Sigmoid colon (tissue), 7 donors: ENCODE results near the gene CAST. TPM values are rescaled to one million over a fixed set of nuclear protein-coding genes. Genes with fewer than 3 reads are reported as not detected.

Source experiments
- DNase-seq: peaks from one replicate; pipeline ENCODE4 v3.0.0-alpha.2; 2019
- H3K27ac ChIP-seq, 4 donors: fragments of 200-600 bp; sonication (generic); one replicate each; pipeline ENCODE4 v1.5.1; 2016 to 2019; ENCODE audit warnings: mild to moderate bottlenecking in 1 of 4
- H3K27me3 ChIP-seq, 3 donors: fragments of 200-600 bp; sonication (generic); one replicate each; pipeline ENCODE4 v1.5.1; 2019; ENCODE audit warnings: mild to moderate bottlenecking in 1 of 3
- H3K36me3 ChIP-seq, 4 donors: fragments of 200-600 bp; sonication (generic); one replicate each; pipeline ENCODE4 v1.5.1; 2016 to 2019
- H3K4me1 ChIP-seq, 4 donors: fragments of 200-600 bp; sonication (generic); one replicate each; pipeline ENCODE4 v1.5.1; 2017 to 2019
- H3K4me3 ChIP-seq, 4 donors: fragments of 200-600 bp; sonication (generic); one replicate each; pipeline ENCODE4 v1.5.1; 2017 to 2019; ENCODE audit warnings: mild to moderate bottlenecking in 2 of 4, moderate library complexity in 1 of 4
- H3K9me3 ChIP-seq, 4 donors: fragments of 200-600 bp in 3 of 4; sonication (generic) in 3 of 4; one replicate each; pipeline versions ENCODE4 v1.5.1 to v1.6.1; 2013 to 2019
- EP300 ChIP-seq, 4 donors: sonication (generic); formaldehyde crosslinking; IDR thresholded peaks; one replicate each; pipeline ENCODE4 v1.6.1; 2017; ENCODE audit warnings: antibody characterized with exemption in 4 of 4
- POLR2A ChIP-seq, 2 donors: fragments of 450-650 bp; IDR thresholded peaks; one replicate each; pipeline ENCODE4 v1.6.1; 2016; ENCODE audit warnings: antibody characterized with exemption in 2 of 2, mild to moderate bottlenecking in 2 of 2, moderate library complexity in 2 of 2
- POLR2AphosphoS5 ChIP-seq, 4 donors: sonication (generic); formaldehyde crosslinking; IDR thresholded peaks; one replicate each; pipeline ENCODE4 v1.6.1; 2017; ENCODE audit warnings: antibody characterized with exemption in 4 of 4
- WGBS, 2 donors: extraction: QIAGEN DNeasy Blood & Tissue Kit; methylation state at CpG; one replicate each; pipeline ENCODE4 v1.1.7; 2013; 5-methylcytosine and 5-hydroxymethylcytosine counted together
- intact Hi-C: fragments of 100-400 bp; cut with DNase I; formaldehyde crosslinking; loops from one replicate; pipeline ENCODE4 v1.15.1; 2023
- polyA plus RNA-seq, 3 donors: library from polyadenylated mRNA; stranded (reverse); fragments of 200-250 nt; gene quantifications; one replicate each; pipeline ENCODE4 v1.2.3, GENCODE V29; 2013
- total RNA-seq, 4 donors: library from RNA; depleted of rRNA; stranded (reverse); fragments of >200 nt; gene quantifications; one replicate each; pipeline ENCODE4 v1.1.0, GENCODE V29; 2016
- TF ChIP-seq, protein P1 (sequence below), 4 experiments: fragments of 450-650 bp in 3 of 4; fragments of 200-600 bp in 1 of 4; IDR thresholded peaks; one replicate each; pipeline ENCODE4 v1.5.1; 2016 to 2019; ENCODE audit warnings: antibody characterized with exemption in 4 of 4, mild to moderate bottlenecking in 3 of 4, moderate library complexity in 2 of 4
- donor health status: healthy with polysubstance abuse.
- donor health status: Bipolar disorder and iron deficiency.
- donor health status: healthy.

The CAST gene
- total and polyA plus RNA-seq, 7 donors: 138 to 348 (median 225) TPM

DNA sequence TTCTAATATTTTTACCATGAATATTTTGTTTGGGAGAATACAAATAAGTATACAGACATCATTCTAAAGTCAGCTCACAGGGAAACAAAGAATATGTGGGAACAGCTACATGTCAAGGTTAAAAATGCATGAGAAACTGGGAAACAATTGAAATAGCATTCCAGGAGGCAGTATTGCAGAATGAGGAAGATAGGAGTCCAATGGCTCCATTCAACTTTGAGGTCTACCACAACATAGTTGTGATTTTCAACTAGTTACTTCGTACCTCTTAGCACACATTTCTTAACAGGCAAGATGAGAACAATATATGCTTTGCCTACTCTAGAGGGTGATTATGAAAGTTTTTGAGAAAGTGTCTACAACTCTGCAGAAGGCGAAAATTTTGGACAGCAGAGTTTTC is 35.2 kb upstream of the CAST start:
- TF ChIP-seq POLR2A (IDR thresholded peaks at IDR 0.05): no peak
- no peak for TF ChIP-seq EP300 (IDR thresholded peaks at IDR 0.05)
- TF ChIP-seq POLR2AphosphoS5 (IDR thresholded peaks at IDR 0.05): no peak
- TF ChIP-seq, protein P1, sequence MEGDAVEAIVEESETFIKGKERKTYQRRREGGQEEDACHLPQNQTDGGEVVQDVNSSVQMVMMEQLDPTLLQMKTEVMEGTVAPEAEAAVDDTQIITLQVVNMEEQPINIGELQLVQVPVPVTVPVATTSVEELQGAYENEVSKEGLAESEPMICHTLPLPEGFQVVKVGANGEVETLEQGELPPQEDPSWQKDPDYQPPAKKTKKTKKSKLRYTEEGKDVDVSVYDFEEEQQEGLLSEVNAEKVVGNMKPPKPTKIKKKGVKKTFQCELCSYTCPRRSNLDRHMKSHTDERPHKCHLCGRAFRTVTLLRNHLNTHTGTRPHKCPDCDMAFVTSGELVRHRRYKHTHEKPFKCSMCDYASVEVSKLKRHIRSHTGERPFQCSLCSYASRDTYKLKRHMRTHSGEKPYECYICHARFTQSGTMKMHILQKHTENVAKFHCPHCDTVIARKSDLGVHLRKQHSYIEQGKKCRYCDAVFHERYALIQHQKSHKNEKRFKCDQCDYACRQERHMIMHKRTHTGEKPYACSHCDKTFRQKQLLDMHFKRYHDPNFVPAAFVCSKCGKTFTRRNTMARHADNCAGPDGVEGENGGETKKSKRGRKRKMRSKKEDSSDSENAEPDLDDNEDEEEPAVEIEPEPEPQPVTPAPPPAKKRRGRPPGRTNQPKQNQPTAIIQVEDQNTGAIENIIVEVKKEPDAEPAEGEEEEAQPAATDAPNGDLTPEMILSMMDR (IDR thresholded peaks at IDR 0.05): no peak
- no peaks in the 10 kb centered on the region for H3K9me3 ChIP-seq
- H3K27me3 ChIP-seq: no peaks in the 10 kb centered on the region
- H3K4me1 ChIP-seq: no peaks in the 10 kb centered on the region
- H3K4me3 ChIP-seq: no peak overlapping the region
- H3K36me3 ChIP-seq: no peaks in the 10 kb centered on the region
- 90 to 91% methylated on average over 2 of the region's 2 CpGs for WGBS, 2 donors
- H3K27ac ChIP-seq: no peak overlapping the region
- no peak for DNase-seq
- intact Hi-C loops: no loop called here

GRCh38 chr5:96627792-96628398 is 34.3 kb upstream of the CAST start:
- TF ChIP-seq EP300 (IDR thresholded peaks at IDR 0.05): no peak
- TF ChIP-seq, protein P1 (IDR thresholded peaks at IDR 0.05): no peak
- TF ChIP-seq POLR2A (IDR thresholded peaks at IDR 0.05): no peak
- no peak for TF ChIP-seq POLR2AphosphoS5 (IDR thresholded peaks at IDR 0.05)
- Histone ChIP-seq H3K4me1 (no peaks in the 10 kb centered on the region), H3K27ac (no peak overlapping the region), H3K4me3 (no peak overlapping the region), H3K9me3 (no peaks in the 10 kb centered on the region), H3K36me3 (no peaks in the 10 kb centered on the region), H3K27me3 (no peaks in the 10 kb centered on the region)
- no peak for DNase-seq
- 22 to 60% methylated on average over 2 of the region's 2 CpGs for WGBS, 2 donors
- intact Hi-C loops: no loop called here

DNA sequence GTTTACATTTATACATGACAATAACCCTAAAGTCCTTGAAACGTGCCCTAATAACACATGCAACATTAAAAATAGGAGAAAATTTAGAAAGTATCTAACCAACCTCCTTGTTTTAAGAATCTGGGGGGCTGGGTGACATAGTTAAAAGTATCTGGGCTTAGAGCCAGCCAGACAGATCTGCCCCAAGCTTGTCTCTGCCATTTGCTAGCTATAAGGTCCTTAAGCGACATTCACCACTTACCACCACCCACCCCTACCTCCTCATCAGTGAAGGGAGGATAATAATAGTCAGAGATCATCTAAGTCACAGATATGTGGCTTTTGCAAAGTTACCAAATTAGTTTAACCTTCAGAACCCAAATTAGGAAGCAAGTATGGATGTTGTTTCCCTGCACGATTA is 33.8 kb upstream of the CAST start:
- Histone ChIP-seq H3K27ac (no peak overlapping the region), H3K4me3 (no peak overlapping the region), H3K9me3 (no peaks in the 10 kb centered on the region), H3K4me1 (no peaks in the 10 kb centered on the region), H3K36me3 (no peaks in the 10 kb centered on the region), H3K27me3 (no peaks in the 10 kb centered on the region)
- WGBS, 2 donors: 90 to 92% methylated on average over 3 of the region's 3 CpGs
- no peak for DNase-seq
- TF ChIP-seq, protein P1 (IDR thresholded peaks at IDR 0.05): no peak
- no peak for TF ChIP-seq POLR2A (IDR thresholded peaks at IDR 0.05)
- TF ChIP-seq POLR2AphosphoS5 (IDR thresholded peaks at IDR 0.05): no peak
- TF ChIP-seq EP300 (IDR thresholded peaks at IDR 0.05): no peak
- intact Hi-C loops: no loop called here

GRCh38 chr5:96629774-96630173 is 32.4 kb upstream of the CAST start:
- DNase-seq: no peak
- H3K27ac ChIP-seq: no peak overlapping the region
- intact Hi-C loops: no loop called here
- 42 to 75% methylated on average over 2 of the region's 2 CpGs for WGBS, 2 donors
- no peaks in the 10 kb centered on the region for H3K27me3 ChIP-seq
- no peaks in the 10 kb centered on the region for H3K9me3 ChIP-seq
- TF ChIP-seq POLR2AphosphoS5 (IDR thresholded peaks at IDR 0.05) (no peak), EP300 (IDR thresholded peaks at IDR 0.05) (no peak), POLR2A (IDR thresholded peaks at IDR 0.05) (no peak)
- TF ChIP-seq, protein P1 (IDR thresholded peaks at IDR 0.05): no peak
- no peaks in the 10 kb centered on the region for H3K36me3 ChIP-seq
- H3K4me3 ChIP-seq: no peak overlapping the region
- H3K4me1 ChIP-seq: no peaks in the 10 kb centered on the region

GRCh38 chr5:96633820-96634219 is 28.4 kb upstream of the CAST start:
- 71 to 80% methylated on average over 4 of the region's 4 CpGs for WGBS, 2 donors
- Histone ChIP-seq H3K27me3 (no peaks in the 10 kb centered on the region), H3K9me3 (no peaks in the 10 kb centered on the region), H3K4me1 (no peaks in the 10 kb centered on the region), H3K27ac (no peak overlapping the region), H3K36me3 (no peaks in the 10 kb centered on the region), H3K4me3 (no peak overlapping the region)
- no peak for DNase-seq
- TF ChIP-seq POLR2A (IDR thresholded peaks at IDR 0.05) (no peak), POLR2AphosphoS5 (IDR thresholded peaks at IDR 0.05) (no peak)
- intact Hi-C loops: no loop called here
